Activated naive CD4-positive, alpha-beta T cell treated with anti-CD3 and anti-CD28 coated beads, Interleukin-2, amount 10 ng/mL, durations not matched to agents 7 days and 5 days (primary cell): ENCODE results near the gene LRFN5.

Experiments
- CTCF ChIA-PET: fragments of 350-600 bp; sonication (Branson Sonifier 250); formaldehyde crosslinking; loops from one replicate; lab custom pipeline; 2021; ENCODE audit warnings: antibody characterized with exemption; lab: Charles Lee
- DNase-seq: peaks from one replicate; pipeline ENCODE4 v3.0.0-alpha.2; 2020
- H3K27ac Mint-ChIP-seq: one replicate; pipeline ENCODE4 v1.8.0; 2021; ENCODE audit warnings: mild to moderate bottlenecking, moderate library complexity, mixed read lengths
- H3K27me3 Mint-ChIP-seq: one replicate; pipeline ENCODE4 v1.8.0; 2021; ENCODE audit warnings: mild to moderate bottlenecking, mixed read lengths
- H3K36me3 Mint-ChIP-seq: one replicate; pipeline ENCODE4 v1.8.0; 2021; ENCODE audit warnings: mixed read lengths
- H3K4me1 Mint-ChIP-seq: one replicate; pipeline ENCODE4 v1.8.0; 2021; ENCODE audit warnings: mixed read lengths
- H3K4me3 Mint-ChIP-seq: one replicate; pipeline ENCODE4 v1.8.0; 2021; ENCODE audit warnings: mild to moderate bottlenecking, moderate library complexity, mixed read lengths
- H3K9me3 Mint-ChIP-seq: one replicate; pipeline ENCODE4 v1.8.0; 2021; ENCODE audit warnings: mixed read lengths

LRFN5 gene

GRCh38 chr14:41773536-41774279, 167.0 kb downstream of the LRFN5 start:
- no peak for DNase-seq
- no peaks in the 10 kb centered on the region for H3K9me3 Mint-ChIP-seq
- no peaks in the 10 kb centered on the region for H3K4me1 Mint-ChIP-seq
- CTCF ChIA-PET: no interaction called here
- no peaks in the 10 kb centered on the region for H3K27me3 Mint-ChIP-seq
- H3K36me3 Mint-ChIP-seq: no peaks in the 10 kb centered on the region
- no peak overlapping the region for H3K27ac Mint-ChIP-seq
- H3K4me3 Mint-ChIP-seq: no peak overlapping the region

DNA sequence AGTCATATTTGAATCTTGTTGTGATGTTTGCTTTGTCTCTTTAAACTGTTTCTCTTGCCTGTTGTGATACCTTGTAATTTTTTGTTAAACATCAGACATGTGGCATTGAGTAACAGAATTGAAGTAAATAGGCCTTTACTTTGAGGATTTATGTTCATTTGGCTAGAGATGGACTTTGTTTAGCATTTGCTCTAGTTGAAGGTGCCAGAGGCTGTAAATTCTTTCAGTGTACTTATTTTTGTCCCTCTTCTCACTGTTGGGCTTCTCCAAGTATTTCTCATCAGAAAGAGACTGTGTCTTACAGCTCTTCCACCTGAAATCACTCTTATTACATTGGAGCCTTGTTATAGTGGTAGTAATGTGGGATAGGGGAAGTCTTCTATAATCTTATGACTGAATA, 175.8 kb downstream of the LRFN5 start:
- CTCF ChIA-PET: no interaction called here
- no peaks in the 10 kb centered on the region for H3K27me3 Mint-ChIP-seq
- DNase-seq: no peak
- H3K36me3 Mint-ChIP-seq: no peaks in the 10 kb centered on the region
- H3K4me3 Mint-ChIP-seq: no peak overlapping the region
- no peaks in the 10 kb centered on the region for H3K9me3 Mint-ChIP-seq
- no peak overlapping the region for H3K27ac Mint-ChIP-seq
- H3K4me1 Mint-ChIP-seq: no peaks in the 10 kb centered on the region

GRCh38 chr14:41783403-41783802, 176.7 kb downstream of the LRFN5 start:
- H3K4me3 Mint-ChIP-seq: no peak overlapping the region
- DNase-seq: no peak
- CTCF ChIA-PET: no interaction called here
- no peak overlapping the region for H3K27ac Mint-ChIP-seq
- H3K4me1 Mint-ChIP-seq: no peaks in the 10 kb centered on the region
- H3K9me3 Mint-ChIP-seq: no peaks in the 10 kb centered on the region
- H3K36me3 Mint-ChIP-seq: no peaks in the 10 kb centered on the region
- no peaks in the 10 kb centered on the region for H3K27me3 Mint-ChIP-seq

GRCh38 chr14:41785696-41786095, 179.0 kb downstream of the LRFN5 start:
- H3K4me3 Mint-ChIP-seq: no peak overlapping the region
- no peaks in the 10 kb centered on the region for H3K27me3 Mint-ChIP-seq
- CTCF ChIA-PET: no interaction called here
- no peak overlapping the region for H3K27ac Mint-ChIP-seq
- no peak for DNase-seq
- no peaks in the 10 kb centered on the region for H3K4me1 Mint-ChIP-seq
- H3K9me3 Mint-ChIP-seq: no peaks in the 10 kb centered on the region
- no peaks in the 10 kb centered on the region for H3K36me3 Mint-ChIP-seq

GRCh38 chr14:41799817-41800216, 193.1 kb downstream of the LRFN5 start:
- peaks cover 2% of the 10 kb centered on the region for H3K9me3 Mint-ChIP-seq
- H3K36me3 Mint-ChIP-seq: no peaks in the 10 kb centered on the region
- CTCF ChIA-PET: no interaction called here
- no peaks in the 10 kb centered on the region for H3K4me1 Mint-ChIP-seq
- H3K27ac Mint-ChIP-seq: no peak overlapping the region
- no peak overlapping the region for H3K4me3 Mint-ChIP-seq
- no peak for DNase-seq
- no peaks in the 10 kb centered on the region for H3K27me3 Mint-ChIP-seq

DNA sequence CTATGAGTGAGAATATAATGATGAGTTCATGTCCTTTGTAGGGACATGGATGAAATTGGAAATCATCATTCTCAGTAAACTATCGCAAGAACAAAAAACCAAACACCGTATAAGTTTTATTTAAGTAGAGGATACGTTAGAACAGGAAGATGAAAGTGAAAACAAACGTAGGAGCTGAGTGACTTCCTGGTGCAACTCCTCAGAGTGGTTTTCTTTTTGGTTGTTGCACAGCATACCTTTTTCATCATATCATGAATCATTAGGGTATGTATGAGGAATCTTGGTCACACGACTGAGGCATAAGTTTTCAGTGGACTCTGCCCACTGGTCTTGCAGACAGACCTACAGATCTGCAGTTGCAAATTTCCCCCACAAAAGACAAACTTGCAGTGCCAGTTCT, 199.0 kb downstream of the LRFN5 start:
- Mint-ChIP-seq H3K4me3 (no peak overlapping the region), H3K27ac (no peak overlapping the region)
- CTCF ChIA-PET: no interaction called here

GRCh38 chr14:41806366-41806975, 199.8 kb downstream of the LRFN5 start:
- no peaks in the 10 kb centered on the region for H3K4me1 Mint-ChIP-seq
- CTCF ChIA-PET: no interaction called here
- H3K27me3 Mint-ChIP-seq: no peaks in the 10 kb centered on the region
- no peak overlapping the region for H3K4me3 Mint-ChIP-seq
- peaks cover 2% of the 10 kb centered on the region for H3K9me3 Mint-ChIP-seq
- DNase-seq: no peak
- H3K36me3 Mint-ChIP-seq: no peaks in the 10 kb centered on the region
- H3K27ac Mint-ChIP-seq: no peak overlapping the region

More for the DNA sequence above, 199.0 kb downstream of the LRFN5 start:
- no peaks in the 10 kb centered on the region for H3K4me1 Mint-ChIP-seq
- no peaks in the 10 kb centered on the region for H3K36me3 Mint-ChIP-seq
- no peaks in the 10 kb centered on the region for H3K27me3 Mint-ChIP-seq
- DNase-seq: no peak
- peaks cover 2% of the 10 kb centered on the region for H3K9me3 Mint-ChIP-seq

DNA sequence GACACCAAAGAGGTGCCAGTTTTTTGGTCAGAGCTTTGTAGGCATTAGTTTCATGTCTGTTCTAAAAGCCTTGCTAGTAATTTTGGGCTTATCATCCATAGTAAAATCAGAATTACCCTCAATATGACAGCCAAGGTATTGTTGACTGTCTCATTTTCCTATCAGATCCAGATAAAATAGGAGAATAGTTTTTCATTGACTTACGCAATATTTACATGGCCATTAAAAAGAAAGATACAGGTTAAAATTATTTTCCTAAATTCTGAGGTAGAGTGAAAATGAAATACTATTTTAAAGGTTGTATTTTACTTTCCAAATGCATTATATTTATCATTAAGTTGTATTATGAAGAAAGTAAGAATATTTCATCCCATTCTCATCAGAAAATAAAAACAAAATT, 203.7 kb downstream of the LRFN5 start:
- no peaks in the 10 kb centered on the region for H3K36me3 Mint-ChIP-seq
- H3K9me3 Mint-ChIP-seq: no peaks in the 10 kb centered on the region
- no peak for DNase-seq
- H3K27me3 Mint-ChIP-seq: no peaks in the 10 kb centered on the region
- no peak overlapping the region for H3K27ac Mint-ChIP-seq
- H3K4me3 Mint-ChIP-seq: no peak overlapping the region
- CTCF ChIA-PET: interaction anchor here (0.7 kb wide), 1 partner anchor 16 kb away, joined by 3 read pairs; no protein-coding TSS in a partner anchor
- H3K4me1 Mint-ChIP-seq: no peaks in the 10 kb centered on the region

DNA sequence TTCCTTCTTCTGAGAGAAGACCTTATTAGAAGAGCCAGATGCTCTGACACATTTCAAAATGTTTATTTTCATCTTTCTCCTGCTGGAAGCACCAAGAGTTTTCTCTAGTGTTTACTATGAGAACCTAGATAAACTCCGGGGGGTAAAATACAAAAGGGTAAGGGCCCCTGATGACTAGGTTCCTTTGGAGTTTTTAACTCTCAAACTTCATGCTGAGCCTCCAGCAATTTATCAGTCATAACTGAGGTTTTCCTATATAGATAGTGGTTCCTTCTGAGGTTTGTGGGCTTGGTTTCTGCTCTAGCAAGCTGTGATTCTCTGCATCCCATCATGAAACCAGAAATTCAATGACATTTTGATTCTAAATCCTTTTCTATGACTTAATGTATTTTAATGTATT, 210.9 kb downstream of the LRFN5 start:
- Mint-ChIP-seq H3K27ac (no peak overlapping the region), H3K27me3 (no peaks in the 10 kb centered on the region), H3K9me3 (no peaks in the 10 kb centered on the region), H3K4me3 (no peak overlapping the region), H3K36me3 (no peaks in the 10 kb centered on the region), H3K4me1 (no peaks in the 10 kb centered on the region)
- CTCF ChIA-PET: no interaction called here
- DNase-seq: no peak

DNA sequence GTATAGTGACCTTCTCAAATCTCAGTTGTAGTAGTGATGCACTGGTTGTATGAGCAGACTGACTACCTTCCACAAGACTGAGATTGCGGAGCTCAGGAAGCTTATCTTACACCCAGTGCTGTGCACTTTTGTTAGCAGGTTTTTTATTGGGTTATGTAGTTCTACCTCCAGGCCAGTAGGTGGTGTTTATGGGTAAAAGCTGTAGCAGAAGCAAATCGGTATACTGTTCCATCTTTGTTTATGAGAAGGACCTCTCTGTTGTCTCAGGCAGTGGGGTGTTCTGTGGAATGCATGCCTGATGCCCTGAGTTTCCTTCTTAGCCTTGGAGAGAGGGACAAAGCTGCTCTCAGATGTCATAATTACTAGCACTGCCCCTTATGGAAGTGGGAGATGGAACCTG, 217.8 kb downstream of the LRFN5 start:
- Mint-ChIP-seq H3K27ac (no peak overlapping the region), H3K4me3 (no peak overlapping the region), H3K9me3 (peaks cover 6% of the 10 kb centered on the region), H3K27me3 (no peaks in the 10 kb centered on the region), H3K4me1 (no peaks in the 10 kb centered on the region), H3K36me3 (no peaks in the 10 kb centered on the region)
- CTCF ChIA-PET: no interaction called here
- DNase-seq: no peak

GRCh38 chr14:41825622-41826021, 218.9 kb downstream of the LRFN5 start:
- no peaks in the 10 kb centered on the region for H3K27me3 Mint-ChIP-seq
- H3K27ac Mint-ChIP-seq: no peak overlapping the region
- peaks cover 6% of the 10 kb centered on the region for H3K9me3 Mint-ChIP-seq
- CTCF ChIA-PET: no interaction called here
- no peaks in the 10 kb centered on the region for H3K36me3 Mint-ChIP-seq
- no peak for DNase-seq
- no peak overlapping the region for H3K4me3 Mint-ChIP-seq
- H3K4me1 Mint-ChIP-seq: no peaks in the 10 kb centered on the region

DNA sequence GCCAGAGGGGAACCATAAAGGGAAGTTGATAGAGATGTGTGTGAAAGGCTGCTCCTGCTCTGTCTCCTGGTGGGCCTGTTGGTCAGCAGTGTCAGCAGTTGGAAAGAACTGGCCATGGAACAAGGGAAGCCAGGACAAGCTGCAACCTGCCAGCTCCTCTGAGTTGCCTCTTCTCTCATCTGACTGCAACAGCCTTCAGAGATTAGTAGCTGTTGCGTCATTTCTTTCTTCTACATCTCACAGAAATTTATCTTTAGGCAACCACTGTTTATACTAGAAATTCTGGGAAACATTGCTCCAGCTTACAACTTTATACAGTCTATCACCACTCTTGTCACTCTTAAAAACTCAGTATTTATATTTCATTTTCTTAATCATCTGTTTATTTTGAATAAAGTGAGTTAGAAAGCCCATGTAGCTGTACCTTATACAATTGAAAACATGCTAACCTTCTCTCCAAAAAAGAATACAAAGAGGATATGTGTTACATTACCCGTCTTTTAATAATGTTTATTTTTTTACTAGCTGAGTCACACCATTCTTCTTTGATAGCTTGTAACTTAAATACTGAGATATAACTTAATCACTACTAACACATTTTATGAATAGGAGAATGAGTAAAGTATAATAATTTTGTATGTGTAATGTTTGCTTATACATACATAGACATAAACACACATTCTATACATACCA, 224.2 kb downstream of the LRFN5 start:
- Mint-ChIP-seq H3K4me3 (no peak overlapping the region), H3K9me3 (peaks cover 5% of the 10 kb centered on the region), H3K27ac (no peak overlapping the region), H3K36me3 (no peaks in the 10 kb centered on the region), H3K4me1 (no peaks in the 10 kb centered on the region), H3K27me3 (no peaks in the 10 kb centered on the region)
- CTCF ChIA-PET: no interaction called here
- no peak for DNase-seq

- Mint-ChIP-seq H3K27ac (no peak overlapping the region), H3K36me3 (no peaks in the 10 kb centered on the region)
These were observed 233.0 kb downstream of the LRFN5 start for GRCh38 chr14:41839661-41840060.

DNA sequence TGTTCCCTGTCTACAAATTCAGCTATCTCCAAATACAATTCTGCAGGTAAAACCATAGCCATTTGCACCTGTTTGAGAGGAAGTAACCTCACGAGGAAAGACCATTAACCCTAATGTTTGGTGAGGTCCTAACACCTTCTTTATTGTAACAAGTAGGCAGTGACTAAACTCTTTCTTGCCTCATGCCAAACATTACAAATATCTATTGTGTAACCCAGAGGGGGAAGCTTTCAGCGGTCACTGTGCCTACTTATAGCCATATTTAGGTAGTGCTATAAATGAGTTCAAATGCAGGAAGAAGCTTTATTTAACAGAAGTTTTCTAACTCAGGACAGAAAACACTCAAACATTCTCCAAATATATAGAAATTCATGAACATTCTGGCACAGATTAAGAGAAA, 252.7 kb downstream of the LRFN5 start:
- Mint-ChIP-seq H3K36me3 (no peaks in the 10 kb centered on the region), H3K27me3 (no peaks in the 10 kb centered on the region), H3K4me1 (no peaks in the 10 kb centered on the region), H3K9me3 (peaks cover 1% of the 10 kb centered on the region), H3K4me3 (no peak overlapping the region), H3K27ac (no peak overlapping the region)
- no peak for DNase-seq
- CTCF ChIA-PET: no interaction called here

More at GRCh38 chr14:41839661-41840060, 233.0 kb downstream of the LRFN5 start:
- Mint-ChIP-seq H3K4me1 (no peaks in the 10 kb centered on the region), H3K4me3 (no peak overlapping the region), H3K9me3 (no peaks in the 10 kb centered on the region), H3K27me3 (no peaks in the 10 kb centered on the region)
- DNase-seq: no peak
- CTCF ChIA-PET: no interaction called here

DNA sequence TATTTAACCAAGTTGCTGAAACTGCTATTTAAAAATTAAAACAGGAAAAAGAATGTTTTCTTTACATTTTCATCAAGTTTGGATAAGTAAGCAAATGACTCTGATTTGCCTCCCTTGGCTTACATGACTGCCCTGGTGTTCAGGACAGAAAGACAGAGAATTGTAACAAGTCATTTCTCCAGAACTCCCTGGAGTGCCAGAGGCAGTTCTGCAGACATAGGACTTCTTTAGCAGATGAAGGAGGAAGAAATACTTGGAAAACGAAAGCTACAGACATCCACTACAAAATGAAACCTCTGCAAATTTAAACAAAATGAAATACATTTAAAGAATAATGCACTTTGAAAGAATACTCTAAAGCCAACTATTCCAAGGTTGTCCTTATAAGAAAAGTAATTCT, 253.9 kb downstream of the LRFN5 start:
- CTCF ChIA-PET: no interaction called here
- no peak for DNase-seq
- H3K27ac Mint-ChIP-seq: no peak overlapping the region
- no peaks in the 10 kb centered on the region for H3K4me1 Mint-ChIP-seq
- peaks cover 1% of the 10 kb centered on the region for H3K9me3 Mint-ChIP-seq
- H3K4me3 Mint-ChIP-seq: no peak overlapping the region
- no peaks in the 10 kb centered on the region for H3K36me3 Mint-ChIP-seq
- no peaks in the 10 kb centered on the region for H3K27me3 Mint-ChIP-seq
